HepG2 (cell line): ENCODE data around the gene IBTK. TPM values are rescaled to one million over a fixed set of nuclear protein-coding genes. Genes with fewer than 3 reads are reported as not detected.
A peak's percentile ranks its signal among the peaks of the same experiment; 100 is the strongest.

Source experiments
- ARID4A ChIP-seq: sonication (generic); formaldehyde crosslinking; IDR thresholded peaks from 2 replicates; pipeline ENCODE4 v1.5.0; 2020; ENCODE audit warnings: mild to moderate bottlenecking, missing genetic modification reagents, borderline replicate concordance
- BRD4 ChIP-seq: sonication (generic); formaldehyde crosslinking; IDR thresholded peaks from 2 replicates; pipeline ENCODE4 v1.4.0; 2020; ENCODE audit warnings: missing genetic modification reagents
- EP300 ChIP-seq, 3 experiments: sonication (generic) in 1 of 3; formaldehyde crosslinking in 1 of 3; IDR thresholded peaks; 2 replicates each; pipeline versions ENCODE4 v1.5.1 to v1.6.1; 2011 to 2020; ENCODE audit warnings: low read depth in 2 of 3, low read length in 2 of 3, borderline replicate concordance in 1 of 3, improper control_type of control experiment in 1 of 3, mild to moderate bottlenecking in 1 of 3, missing genetic modification reagents in 1 of 3, moderate library complexity in 1 of 3
- HIC2 ChIP-seq: sonication (generic); formaldehyde crosslinking; IDR thresholded peaks from 2 replicates; pipeline ENCODE4 v1.9.0; 2022; ENCODE audit warnings: low read depth, missing genetic modification reagents
- HOXA3 ChIP-seq: sonication (generic); formaldehyde crosslinking; IDR thresholded peaks from 2 replicates; pipeline ENCODE4 v1.5.0; 2020; ENCODE audit warnings: missing genetic modification reagents
- RBFOX2 ChIP-seq: fragments of 200-400 bp; formaldehyde crosslinking; IDR thresholded peaks from 2 replicates; pipeline ENCODE4 v1.6.1; 2017; ENCODE audit warnings: low read depth, mild to moderate bottlenecking, low read length
- SNAPC4 ChIP-seq: sonication (generic); formaldehyde crosslinking; IDR thresholded peaks from 2 replicates; pipeline ENCODE4 v1.4.0; 2020; ENCODE audit warnings: mild to moderate bottlenecking, missing genetic modification reagents
- SOX13 ChIP-seq, 3 experiments: fragments of 450-650 bp in 1 of 3; sonication (generic) in 1 of 3; formaldehyde crosslinking in 1 of 3; IDR thresholded peaks in 2 of 3; conservative IDR thresholded peaks in 1 of 3; 2 replicates each; pipeline versions ENCODE4 v1.5.0 to v1.6.1; 2016 to 2020; ENCODE audit warnings: antibody characterized with exemption in 1 of 3, mild to moderate bottlenecking in 1 of 3, missing compliant biosample characterization in 1 of 3, missing genetic modification reagents in 1 of 3, moderate library complexity in 1 of 3
- TEAD3 ChIP-seq: optimal IDR thresholded peaks from 2 replicates; pipeline ENCODE3; 2016; ENCODE audit warnings: borderline replicate concordance
- ZBTB20 ChIP-seq: sonication (generic); formaldehyde crosslinking; IDR thresholded peaks from 2 replicates; pipeline ENCODE4 v1.8.1; 2023; ENCODE audit warnings: missing genetic modification reagents, low read depth, mild to moderate bottlenecking, borderline replicate concordance
- ZC3H4 ChIP-seq: sonication (generic); formaldehyde crosslinking; IDR thresholded peaks from 2 replicates; pipeline ENCODE4 v1.4.0; 2020; ENCODE audit warnings: missing genetic modification reagents, borderline replicate concordance
- ZNF709 ChIP-seq: sonication (generic); formaldehyde crosslinking; IDR thresholded peaks from 2 replicates; pipeline ENCODE4 v1.5.0; 2020; ENCODE audit warnings: mild to moderate bottlenecking, missing genetic modification reagents
- ZNF891 ChIP-seq: sonication (generic); formaldehyde crosslinking; IDR thresholded peaks from 2 replicates; pipeline ENCODE4 v1.5.0; 2020; ENCODE audit warnings: mild to moderate bottlenecking, missing genetic modification reagents
- polyA plus RNA-seq, 8 experiments: library from polyadenylated mRNA; depleted of rRNA in 3 of 8; stranded (reverse) in 7 of 8; unstranded in 1 of 8; fragments of >200 nt; fragmentation: Illumina TruSeq in 4 of 8; extraction: Trizol in 4 of 8; gene quantifications; 2 replicates each; pipeline versions ENCODE4 v1.2.1 to v1.2.3, GENCODE V29; 2011 to 2016; ENCODE audit warnings: low read depth in 4 of 8, missing spikeins in 1 of 8, mixed read lengths in 1 of 8; ENCODE audit not compliant: insufficient read depth in 1 of 8
- total RNA-seq, 5 experiments: library from RNA; depleted of rRNA; stranded (reverse); fragments of >200 nt; fragmentation: Illumina TruSeq; extraction: Trizol; gene quantifications; 2 replicates each; pipeline ENCODE4 v1.2.3, GENCODE V29; 2016; ENCODE audit warnings: low read depth in 1 of 5

The IBTK gene
- total and polyA plus RNA-seq, 2 of the 13 experiments (the other 11 are each of a cell fraction or from before 2014, with no cell fraction given), result 23.8 to 60.0 TPM

- TF ChIP-seq ARID4A (CRISPR knock-in tag), result peak; percentile 73; the same call in 1 of the 2 replicates
- peak; percentile 97 for TF ChIP-seq RBFOX2
- TF ChIP-seq EP300 (IDR thresholded peaks at IDR 0.05; ENCODE audit: low read depth in 2 of 2, low read length in 2 of 2), result peak in 1 of 2 experiments; percentile 39; a peak in 1 of 4 replicates
- TF ChIP-seq EP300 (CRISPR knock-in tag; IDR thresholded peaks at IDR 0.05; ENCODE audit: borderline replicate concordance), result no peak
- TF ChIP-seq TEAD3 (CRISPR knock-in tag), result peak; percentile 17
- peak; percentile 59; the same call in 1 of the 2 replicates for TF ChIP-seq HOXA3 (CRISPR knock-in tag)
- peak; percentile 44; the same call in 1 of the 2 replicates for TF ChIP-seq ZC3H4 (CRISPR knock-in tag)
- TF ChIP-seq SNAPC4 (CRISPR knock-in tag), result no peak
- peak; percentile 91; the same call in 1 of the 2 replicates for TF ChIP-seq ZNF709 (CRISPR knock-in tag)
- peak; percentile 8; the same call in 1 of the 2 replicates for TF ChIP-seq ZBTB20 (CRISPR knock-in tag)
- TF ChIP-seq BRD4, result peak; percentile 21; the same call in 1 of the 2 replicates
- no peak for TF ChIP-seq HIC2 (CRISPR knock-in tag)
- TF ChIP-seq ZNF891 (CRISPR knock-in tag), result peak; percentile 68; the same call in 1 of the 2 replicates
- 0 out of 2 replicates have a peak, but pooled peaks have one; percentile 32 for TF ChIP-seq SOX13 (IDR thresholded peaks at IDR 0.05)
- TF ChIP-seq SOX13 (CRISPR knock-in tag; conservative IDR thresholded peaks at IDR 0.05 in 1 of 2, IDR thresholded peaks at IDR 0.05 in 1 of 2), result peak in 1 of 2 experiments; percentile 50; a peak in 1 of 4 replicates
Observed at GRCh38 chr6:82247505-82248272, at the start of gene IBTK (continued).
